GM12878 (cell line): Measurements from ENCODE around the gene BMPR2. TPM values are rescaled to one million over a fixed set of nuclear protein-coding genes. Genes with fewer than 3 reads are reported as not detected.
"Not testable (repeated sequence)": the region's sequence is repeated elsewhere in the genome, so short reads cannot be mapped to it uniquely, and the experiment has no call there.

Experiments
- ATAC-seq: fragments of 200-7000 bp; cut with Tn5 transposase; 3 replicates; pipeline ENCODE4 v1.9.1; 2020; ENCODE audit warnings: mild to moderate bottlenecking, moderate library complexity
- BruUV-seq: library from RNA; stranded (reverse); fragments of 400-500 nt; replicated peaks from 2 replicates; lab custom pipeline; 2021; lab: Mats Ljungman, UMichigan
- CTCF ChIA-PET: fragments of 300-600 bp; sonication (Branson Sonifier 250); formaldehyde crosslinking; extraction: SDS; loops from one replicate; lab custom pipeline; 2021; ENCODE audit warnings: inconsistent platforms; lab: Yijun Ruan, JAX
- POLR2A ChIA-PET: fragments of 350-600 bp; formaldehyde crosslinking; extraction: SDS; loops from one replicate; lab custom pipeline; 2021; ENCODE audit warnings: inconsistent platforms; lab: Charles Lee
- RAD21 ChIA-PET: fragments of 300-600 bp; sonication (Branson Sonifier 250); formaldehyde crosslinking; loops from one replicate; lab custom pipeline; 2023; ENCODE audit warnings: antibody characterized with exemption; ENCODE audit not compliant: unreplicated experiment; lab: Charles Lee
- SMC1A ChIA-PET: fragments of 300-600 bp; sonication (Branson Sonifier 250); formaldehyde crosslinking; loops from one replicate; lab custom pipeline; 2023; ENCODE audit not compliant: unreplicated experiment, uncharacterized antibody; lab: Charles Lee
- DNase-seq: peaks from one replicate; pipeline ENCODE4 v3.0.0-alpha.2; 2011; ENCODE audit warnings: low read depth, low spot score
- FAIRE-seq: peaks from 3 replicates; lab custom pipeline; 2011; peaks lifted over from hg19 to GRCh38; lab: Jason Lieb, UNC
- H2AFZ ChIP-seq: 2 replicates; pipeline ENCODE4 v1.6.0; 2011; ENCODE audit warnings: low read depth, low read length, control low read depth; ENCODE audit not compliant: control insufficient read depth
- H3K27ac ChIP-seq: 2 replicates; pipeline ENCODE4 v1.5.1; 2011; ENCODE audit warnings: control low read depth; ENCODE audit not compliant: control insufficient read depth, insufficient read depth
- H3K27me3 ChIP-seq, 2 experiments: replicated peaks in 1 of 2; 2 replicates each; pipeline versions ENCODE4 v1.6.0 to v1.6.1; 2011; ENCODE audit warnings: low read length in 1 of 2; ENCODE audit not compliant: control insufficient read depth in 2 of 2, insufficient read depth in 2 of 2
- H3K36me3 ChIP-seq, 2 experiments: 2 replicates each; pipeline ENCODE4 v1.5.1; 2011; ENCODE audit warnings: low read length in 1 of 2; ENCODE audit not compliant: control insufficient read depth in 2 of 2, insufficient read depth in 2 of 2
- H3K4me1 ChIP-seq: 2 replicates; pipeline ENCODE4 v1.6.1; 2011; ENCODE audit warnings: mild to moderate bottlenecking, low read length, moderate library complexity, mixed read lengths; ENCODE audit not compliant: control insufficient read depth, insufficient read depth
- H3K4me2 ChIP-seq: 2 replicates; pipeline ENCODE4 v1.6.0; 2011; ENCODE audit warnings: control low read depth; ENCODE audit not compliant: control insufficient read depth, insufficient read depth
- H3K4me3 ChIP-seq: fragments of 200-600 bp; sonication (generic); 2 replicates; pipeline ENCODE4 v1.5.1; 2016
- H3K79me2 ChIP-seq: 2 replicates; pipeline ENCODE4 v1.6.0; 2011; ENCODE audit warnings: low read length; ENCODE audit not compliant: control insufficient read depth, insufficient read depth
- H3K9ac ChIP-seq: 2 replicates; pipeline ENCODE4 v1.8.0; 2011; ENCODE audit warnings: low read length, control low read depth, mixed read lengths; ENCODE audit not compliant: control insufficient read depth, insufficient read depth
- H3K9me3 ChIP-seq: replicated peaks from 3 replicates; pipeline ENCODE4 v1.5.1; 2011; ENCODE audit warnings: mild to moderate bottlenecking, low read length; ENCODE audit not compliant: control insufficient read depth, insufficient read depth
- H4K20me1 ChIP-seq: 2 replicates; pipeline ENCODE4 v1.6.0; 2011; ENCODE audit not compliant: control insufficient read depth, insufficient read depth
- NFYB ChIP-seq: IDR thresholded peaks from 2 replicates; pipeline ENCODE4 v1.6.1; 2011; ENCODE audit warnings: low read depth, mild to moderate bottlenecking, low read length, improper control_type of control experiment, moderate library complexity; ENCODE audit not compliant: insufficient read depth
- ZBTB33 ChIP-seq: fragments of 450-650 bp; IDR thresholded peaks from 2 replicates; pipeline ENCODE4 v1.6.1; 2017; ENCODE audit warnings: mild to moderate bottlenecking
- WGBS: methylation state at CpG from one replicate; pipeline ENCODE4 v1.1.6; 2016; ENCODE audit warnings: low lambda C conversion rate; ENCODE audit not compliant: insufficient replicate concordance, insufficient coverage; ENCODE audit errors: missing lambda C conversion rate; 5-methylcytosine and 5-hydroxymethylcytosine counted together
- in situ Hi-C: fragments of 300-500 bp; cut with MboI; formaldehyde crosslinking; loops from 9 replicates; pipeline ENCODE4 v1.14.3; 2018; ENCODE audit warnings: mixed read lengths
- intact Hi-C: fragments of 100-400 bp; cut with micrococcal nuclease; formaldehyde crosslinking; loops from one replicate; pipeline ENCODE4 v1.14.2; 2022; ENCODE audit not compliant: unreplicated experiment
- polyA plus RNA-seq, 11 experiments: library from polyadenylated mRNA; depleted of rRNA in 4 of 11; unstranded in 6 of 11; stranded (reverse) in 5 of 11; fragments of >200 nt; fragmentation: Nextera tagmentation in 4 of 11; fragmentation: Illumina TruSeq in 1 of 11; extraction: Ambion mirVana in 4 of 11; extraction: Trizol in 1 of 11; gene quantifications; 1 replicate in 1 of 11; 2 replicates in 10 of 11; pipeline versions ENCODE4 v1.2.1 to v1.2.3, GENCODE V29; 2011 to 2016; ENCODE audit warnings: inconsistent platforms in 2 of 11, missing spikeins in 2 of 11, low read depth in 1 of 11
- total RNA-seq, 4 experiments: library from RNA; depleted of rRNA in 3 of 4; stranded (reverse); fragments of >200 nt in 3 of 4; fragmentation: Illumina TruSeq in 1 of 4; extraction: Trizol in 1 of 4; gene quantifications; 2 replicates each; pipeline versions ENCODE4 v1.2.1 to v1.2.3, GENCODE V29; 2013 to 2021

The BMPR2 gene
- total and polyA plus RNA-seq, 10 of the 15 experiments (the other 5 are each of a cell fraction or from before 2014, with no cell fraction given) = 2.4 to 33.0 (median 7.1) TPM

DNA sequence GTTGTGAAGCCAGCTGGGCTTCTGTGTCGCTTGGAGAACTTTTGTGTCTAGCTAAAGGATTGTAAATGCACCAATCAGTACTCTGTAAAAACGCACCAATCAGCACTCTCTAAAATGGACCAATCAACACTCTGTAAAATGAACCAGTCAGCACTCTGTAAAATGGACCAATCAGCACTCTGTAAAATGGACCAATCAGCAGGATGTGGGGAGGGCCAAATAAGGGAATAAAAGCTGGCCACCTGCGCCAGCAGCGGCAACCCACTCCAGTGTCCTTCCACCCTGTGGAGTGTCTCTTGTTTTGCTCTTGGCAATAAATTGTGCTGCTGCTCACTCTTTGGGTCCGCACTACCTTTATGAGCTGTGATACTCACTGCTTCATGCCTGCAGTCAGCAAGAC is 199.1 kb downstream of the BMPR2 start:
- BruUV-seq, H2AFZ ChIP-seq, H3K4me3 ChIP-seq, H3K9ac ChIP-seq, H4K20me1 ChIP-seq, H3K79me2 ChIP-seq, H3K27me3 ChIP-seq, H3K36me3 ChIP-seq, DNase-seq, H3K4me1 ChIP-seq, ATAC-seq, FAIRE-seq, H3K4me2 ChIP-seq, H3K9me3 ChIP-seq: not testable (repeated sequence)
- intact Hi-C loops (loop anchor here (2.0 kb wide), 2 partner anchors 296 to 880 kb away; partner anchors contain the start of gene ICA1L), in situ Hi-C loops (loop anchor here (10.0 to 25.0 kb wide), 2 partner anchors 870 to 1237 kb away; no protein-coding TSS in a partner anchor)
- CTCF ChIA-PET = interaction anchor here (0.6 to 1.9 kb wide), 8 partner anchors 8 to 878 kb away, joined by 3 to 5 read pairs (median 4); no protein-coding TSS in a partner anchor
- SMC1A ChIA-PET = interaction anchor here (1.1 to 2.9 kb wide), 3 partner anchors 15 to 878 kb away, joined by 3 to 6 read pairs (median 3); no protein-coding TSS in a partner anchor
- RAD21 ChIA-PET = interaction anchor here (0.8 to 1.0 kb wide), 2 partner anchors 183 to 878 kb away, joined by 3 to 5 read pairs; no protein-coding TSS in a partner anchor
- 78% methylated on average over 5 of the region's 5 CpGs for WGBS
- POLR2A ChIA-PET = interaction anchor here (1.1 kb wide), 1 partner anchor 878 kb away, joined by 8 read pairs; no protein-coding TSS in a partner anchor
- TF ChIP-seq ZBTB33 (0 out of 2 replicates have a peak, but pooled peaks have one; percentile 18), NFYB (peak; percentile 51; the same call in 1 of the 2 replicates)
- TF ChIP-seq, all 136 proteins: peak for 2; not testable (repeated sequence) for 134
- not testable (repeated sequence) for H3K27ac ChIP-seq
